ENCODE measurements around the gene VIPAS39. TPM values are rescaled to one million over a fixed set of nuclear protein-coding genes. Genes with fewer than 3 reads are reported as not detected.
A peak's percentile ranks its signal among the peaks of the same experiment; 100 is the strongest.

VIPAS39 gene
- total and polyA plus RNA-seq, 2 of the 13 experiments (the other 11 are each of a cell fraction or from before 2014, with no cell fraction given) = 13.3 to 21.5 TPM

DNA sequence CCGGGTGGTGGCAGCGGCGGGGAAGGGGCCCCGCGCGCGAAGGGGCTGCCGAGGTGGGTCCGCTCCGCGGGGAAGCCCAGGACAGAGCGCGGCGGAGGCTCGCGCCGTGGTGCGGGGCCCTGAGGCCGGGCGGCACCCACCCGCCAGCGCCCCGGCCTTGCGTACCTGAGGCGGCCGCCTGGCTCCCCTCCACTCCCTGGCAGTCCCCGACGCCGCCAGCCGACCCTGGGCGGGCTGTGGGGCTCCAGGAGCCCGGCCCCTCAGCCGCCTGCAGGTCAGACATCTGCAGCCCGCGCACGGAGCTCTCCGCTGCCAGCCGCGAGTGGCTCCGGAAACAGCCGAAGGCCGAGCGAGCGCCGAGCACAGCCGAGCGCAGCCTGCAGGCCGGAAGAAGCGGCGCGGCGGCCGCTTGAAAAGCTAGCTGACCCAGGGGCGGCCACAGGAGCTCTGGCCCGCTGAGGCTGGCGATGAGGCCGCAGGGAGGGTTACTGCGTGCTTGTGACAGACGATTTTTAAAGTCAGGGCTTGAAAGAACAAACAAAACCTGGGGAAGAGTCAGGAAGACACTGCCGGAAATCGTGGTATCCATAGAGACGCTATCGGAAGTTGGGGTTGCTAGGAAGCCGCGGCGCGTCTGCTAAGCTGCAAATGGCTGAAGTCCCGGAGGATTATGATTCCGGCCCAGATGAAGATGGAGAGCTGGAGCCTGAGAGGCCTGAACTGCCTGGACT, 80.5 kb downstream of the VIPAS39 start, which contains the start of the genes SAMD15 and TMED8 (continued):
- TF ChIP-seq KAT7 (CRISPR knock-in tag; IDR thresholded peaks at IDR 0.05; ENCODE audit: borderline replicate concordance) (no peak), FOXM1 (CRISPR knock-in tag; IDR thresholded peaks at IDR 0.05) (no peak), MTA3 (CRISPR knock-in tag; IDR thresholded peaks at IDR 0.05) (no peak), RORA (CRISPR knock-in tag; IDR thresholded peaks at IDR 0.05) (no peak), ZNF557 (CRISPR knock-in tag; IDR thresholded peaks at IDR 0.05) (no peak; the same call in 1 of the 2 replicates), NR2F1 (CRISPR knock-in tag; IDR thresholded peaks at IDR 0.05) (no peak), CHD2 (IDR thresholded peaks at IDR 0.05; ENCODE audit: low read depth, low read length) (no peak), BHLHE40 (IDR thresholded peaks at IDR 0.05; ENCODE audit: low read length) (no peak), ZKSCAN1 (IDR thresholded peaks at IDR 0.05; ENCODE audit: low read length) (no peak), ZNF816 (CRISPR knock-in tag; IDR thresholded peaks at IDR 0.05; ENCODE audit: borderline replicate concordance) (no peak), PTBP1 (IDR thresholded peaks at IDR 0.05; ENCODE audit: low read depth, low read length, poor library complexity, severe bottlenecking) (no peak), SOX6 (IDR thresholded peaks at IDR 0.05) (no peak), SOX6 (CRISPR knock-in tag; IDR thresholded peaks at IDR 0.05) (peak; percentile 62; the same call in 1 of the 2 replicates), TMF1 (CRISPR knock-in tag; IDR thresholded peaks at IDR 0.05; ENCODE audit: low read depth) (no peak), NFKBIZ (CRISPR knock-in tag; IDR thresholded peaks at IDR 0.05) (peak; percentile 71; the same call in 1 of the 2 replicates), AKAP8 (CRISPR knock-in tag; IDR thresholded peaks at IDR 0.05) (no peak), REXO4 (CRISPR knock-in tag; IDR thresholded peaks at IDR 0.05; ENCODE audit: borderline replicate concordance) (no peak), ZNF841 (CRISPR knock-in tag; IDR thresholded peaks at IDR 0.05; ENCODE audit: borderline replicate concordance) (no peak), DNMT3B (CRISPR knock-in tag; conservative IDR thresholded peaks at IDR 0.05) (no peak), KDM6A (CRISPR knock-in tag; IDR thresholded peaks at IDR 0.05; ENCODE audit: low read depth) (no peak)
- TF ChIP-seq, protein P1, sequence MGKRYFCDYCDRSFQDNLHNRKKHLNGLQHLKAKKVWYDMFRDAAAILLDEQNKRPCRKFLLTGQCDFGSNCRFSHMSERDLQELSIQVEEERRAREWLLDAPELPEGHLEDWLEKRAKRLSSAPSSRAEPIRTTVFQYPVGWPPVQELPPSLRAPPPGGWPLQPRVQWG (CRISPR knock-in tag; IDR thresholded peaks at IDR 0.05; ENCODE audit: borderline replicate concordance, low read depth) = no peak
- TF ChIP-seq, protein P2, sequence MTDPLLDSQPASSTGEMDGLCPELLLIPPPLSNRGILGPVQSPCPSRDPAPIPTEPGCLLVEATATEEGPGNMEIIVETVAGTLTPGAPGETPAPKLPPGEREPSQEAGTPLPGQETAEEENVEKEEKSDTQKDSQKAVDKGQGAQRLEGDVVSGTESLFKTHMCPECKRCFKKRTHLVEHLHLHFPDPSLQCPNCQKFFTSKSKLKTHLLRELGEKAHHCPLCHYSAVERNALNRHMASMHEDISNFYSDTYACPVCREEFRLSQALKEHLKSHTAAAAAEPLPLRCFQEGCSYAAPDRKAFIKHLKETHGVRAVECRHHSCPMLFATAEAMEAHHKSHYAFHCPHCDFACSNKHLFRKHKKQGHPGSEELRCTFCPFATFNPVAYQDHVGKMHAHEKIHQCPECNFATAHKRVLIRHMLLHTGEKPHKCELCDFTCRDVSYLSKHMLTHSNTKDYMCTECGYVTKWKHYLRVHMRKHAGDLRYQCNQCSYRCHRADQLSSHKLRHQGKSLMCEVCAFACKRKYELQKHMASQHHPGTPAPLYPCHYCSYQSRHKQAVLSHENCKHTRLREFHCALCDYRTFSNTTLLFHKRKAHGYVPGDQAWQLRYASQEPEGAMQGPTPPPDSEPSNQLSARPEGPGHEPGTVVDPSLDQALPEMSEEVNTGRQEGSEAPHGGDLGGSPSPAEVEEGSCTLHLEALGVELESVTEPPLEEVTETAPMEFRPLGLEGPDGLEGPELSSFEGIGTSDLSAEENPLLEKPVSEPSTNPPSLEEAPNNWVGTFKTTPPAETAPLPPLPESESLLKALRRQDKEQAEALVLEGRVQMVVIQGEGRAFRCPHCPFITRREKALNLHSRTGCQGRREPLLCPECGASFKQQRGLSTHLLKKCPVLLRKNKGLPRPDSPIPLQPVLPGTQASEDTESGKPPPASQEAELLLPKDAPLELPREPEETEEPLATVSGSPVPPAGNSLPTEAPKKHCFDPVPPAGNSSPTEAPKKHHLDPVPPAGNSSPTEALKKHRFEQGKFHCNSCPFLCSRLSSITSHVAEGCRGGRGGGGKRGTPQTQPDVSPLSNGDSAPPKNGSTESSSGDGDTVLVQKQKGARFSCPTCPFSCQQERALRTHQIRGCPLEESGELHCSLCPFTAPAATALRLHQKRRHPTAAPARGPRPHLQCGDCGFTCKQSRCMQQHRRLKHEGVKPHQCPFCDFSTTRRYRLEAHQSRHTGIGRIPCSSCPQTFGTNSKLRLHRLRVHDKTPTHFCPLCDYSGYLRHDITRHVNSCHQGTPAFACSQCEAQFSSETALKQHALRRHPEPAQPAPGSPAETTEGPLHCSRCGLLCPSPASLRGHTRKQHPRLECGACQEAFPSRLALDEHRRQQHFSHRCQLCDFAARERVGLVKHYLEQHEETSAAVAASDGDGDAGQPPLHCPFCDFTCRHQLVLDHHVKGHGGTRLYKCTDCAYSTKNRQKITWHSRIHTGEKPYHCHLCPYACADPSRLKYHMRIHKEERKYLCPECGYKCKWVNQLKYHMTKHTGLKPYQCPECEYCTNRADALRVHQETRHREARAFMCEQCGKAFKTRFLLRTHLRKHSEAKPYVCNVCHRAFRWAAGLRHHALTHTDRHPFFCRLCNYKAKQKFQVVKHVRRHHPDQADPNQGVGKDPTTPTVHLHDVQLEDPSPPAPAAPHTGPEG (CRISPR knock-in tag; IDR thresholded peaks at IDR 0.05) = 0 out of 2 replicates have a peak, but pooled peaks have one; percentile 49
- TF ChIP-seq, protein P3, sequence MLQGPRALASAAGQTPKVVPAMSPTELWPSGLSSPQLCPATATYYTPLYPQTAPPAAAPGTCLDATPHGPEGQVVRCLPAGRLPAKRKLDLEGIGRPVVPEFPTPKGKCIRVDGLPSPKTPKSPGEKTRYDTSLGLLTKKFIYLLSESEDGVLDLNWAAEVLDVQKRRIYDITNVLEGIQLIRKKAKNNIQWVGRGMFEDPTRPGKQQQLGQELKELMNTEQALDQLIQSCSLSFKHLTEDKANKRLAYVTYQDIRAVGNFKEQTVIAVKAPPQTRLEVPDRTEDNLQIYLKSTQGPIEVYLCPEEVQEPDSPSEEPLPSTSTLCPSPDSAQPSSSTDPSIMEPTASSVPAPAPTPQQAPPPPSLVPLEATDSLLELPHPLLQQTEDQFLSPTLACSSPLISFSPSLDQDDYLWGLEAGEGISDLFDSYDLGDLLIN (CRISPR knock-in tag; IDR thresholded peaks at IDR 0.05; ENCODE audit: borderline replicate concordance) = no peak
- TF ChIP-seq, protein P4, sequence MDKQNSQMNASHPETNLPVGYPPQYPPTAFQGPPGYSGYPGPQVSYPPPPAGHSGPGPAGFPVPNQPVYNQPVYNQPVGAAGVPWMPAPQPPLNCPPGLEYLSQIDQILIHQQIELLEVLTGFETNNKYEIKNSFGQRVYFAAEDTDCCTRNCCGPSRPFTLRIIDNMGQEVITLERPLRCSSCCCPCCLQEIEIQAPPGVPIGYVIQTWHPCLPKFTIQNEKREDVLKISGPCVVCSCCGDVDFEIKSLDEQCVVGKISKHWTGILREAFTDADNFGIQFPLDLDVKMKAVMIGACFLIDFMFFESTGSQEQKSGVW (CRISPR knock-in tag; IDR thresholded peaks at IDR 0.05; ENCODE audit: borderline replicate concordance) = no peak
